Mesothelial cell of epicardium (in vitro differentiated cells): ENCODE data around the gene TUSC2. TPM values are rescaled to one million over a fixed set of nuclear protein-coding genes. Genes with fewer than 3 reads are reported as not detected.
"Not testable (repeated sequence)": the region's sequence is repeated elsewhere in the genome, so short reads cannot be mapped to it uniquely, and the experiment has no call there.

Experiments
- DNase-seq, 2 experiments: peaks; one replicate each; pipeline ENCODE4 v3.0.0; 2021; ENCODE audit warnings: low spot score in 2 of 2; ENCODE audit not compliant: unreplicated experiment in 2 of 2
- H3K27ac Mint-ChIP-seq: 2 replicates; pipeline ENCODE4 v1.8.0; 2021; ENCODE audit warnings: mixed read lengths
- H3K27me3 Mint-ChIP-seq: 2 replicates; pipeline ENCODE4 v1.8.0; 2021; ENCODE audit warnings: low read depth, mixed read lengths
- H3K36me3 Mint-ChIP-seq: 2 replicates; pipeline ENCODE4 v1.8.0; 2021; ENCODE audit warnings: mixed read lengths
- H3K4me1 Mint-ChIP-seq: 2 replicates; pipeline ENCODE4 v1.8.0; 2021; ENCODE audit warnings: mixed read lengths
- H3K4me3 Mint-ChIP-seq: 2 replicates; pipeline ENCODE4 v1.8.0; 2021; ENCODE audit warnings: mild to moderate bottlenecking, moderate library complexity, mixed read lengths
- H3K9me3 Mint-ChIP-seq: 2 replicates; pipeline ENCODE4 v1.8.0; 2021; ENCODE audit warnings: mixed read lengths
- CTCF ChIP-seq: fragments of 200-600 bp; sonication (generic); IDR thresholded peaks from one replicate; pipeline ENCODE4 v1.5.0; 2021; ENCODE audit warnings: antibody characterized with exemption; ENCODE audit not compliant: unreplicated experiment
- total RNA-seq: library from RNA; stranded (reverse); gene quantifications from 3 replicates; pipeline ENCODE4 v1.2.1, GENCODE V29; 2021

TUSC2 gene
- total RNA-seq, 1 donor from 2014 or later: 19.8 TPM

- Mint-ChIP-seq H3K4me1 (peaks cover 13% of the 10 kb centered on the region), H3K27ac (no peak overlapping the region), H3K4me3 (no peak overlapping the region), H3K27me3 (no peaks in the 10 kb centered on the region), H3K9me3 (no peaks in the 10 kb centered on the region), H3K36me3 (peaks cover 1% of the 10 kb centered on the region)
- no peak for TF ChIP-seq CTCF
- no peak for DNase-seq
Measured at GRCh38 chr3:50289130-50289529, 38.9 kb downstream of the TUSC2 start.

- no peak for TF ChIP-seq CTCF
- Mint-ChIP-seq H3K27ac (no peak overlapping the region), H3K4me3 (no peak overlapping the region), H3K27me3 (no peaks in the 10 kb centered on the region), H3K9me3 (no peaks in the 10 kb centered on the region), H3K4me1 (peaks cover 13% of the 10 kb centered on the region), H3K36me3 (peaks cover 1% of the 10 kb centered on the region)
- no peak for DNase-seq
Measured at GRCh38 chr3:50288387-50289007, 39.5 kb downstream of the TUSC2 start.

- no peak for DNase-seq
- H3K27me3 Mint-ChIP-seq: no peaks in the 10 kb centered on the region
- no peaks in the 10 kb centered on the region for H3K9me3 Mint-ChIP-seq
- H3K36me3 Mint-ChIP-seq: peaks cover 1% of the 10 kb centered on the region
- TF ChIP-seq CTCF: no peak
- H3K4me3 Mint-ChIP-seq: no peak overlapping the region
- H3K27ac Mint-ChIP-seq: no peak overlapping the region
- H3K4me1 Mint-ChIP-seq: peaks cover 6% of the 10 kb centered on the region
Measured at GRCh38 chr3:50287262-50287661, 40.8 kb downstream of the TUSC2 start.

GRCh38 chr3:50286322-50287227 lies 41.4 kb downstream of the TUSC2 start:
- peaks cover 1% of the 10 kb centered on the region for H3K36me3 Mint-ChIP-seq
- H3K27me3 Mint-ChIP-seq: no peaks in the 10 kb centered on the region

GRCh38 chr3:50284121-50284520 lies 43.9 kb downstream of the TUSC2 start:
- not testable (repeated sequence) for H3K9me3 Mint-ChIP-seq, H3K4me1 Mint-ChIP-seq, H3K27me3 Mint-ChIP-seq, DNase-seq, H3K27ac Mint-ChIP-seq, H3K36me3 Mint-ChIP-seq, H3K4me3 Mint-ChIP-seq

More at GRCh38 chr3:50286322-50287227, 41.4 kb downstream of the TUSC2 start:
- Mint-ChIP-seq H3K9me3 (no peaks in the 10 kb centered on the region), H3K4me3 (no peak overlapping the region), H3K4me1 (peaks cover 6% of the 10 kb centered on the region), H3K27ac (no peak overlapping the region)
- no peak for DNase-seq
- no peak for TF ChIP-seq CTCF
